SIG-M5 (cell line): Measurements from ENCODE around the gene PRMT5.

ENCODE experiments used
- DNase-seq: peaks from one replicate; lab custom pipeline; 2025; lab: John Stamatoyannopoulos, UW

The PRMT5 gene

DNA sequence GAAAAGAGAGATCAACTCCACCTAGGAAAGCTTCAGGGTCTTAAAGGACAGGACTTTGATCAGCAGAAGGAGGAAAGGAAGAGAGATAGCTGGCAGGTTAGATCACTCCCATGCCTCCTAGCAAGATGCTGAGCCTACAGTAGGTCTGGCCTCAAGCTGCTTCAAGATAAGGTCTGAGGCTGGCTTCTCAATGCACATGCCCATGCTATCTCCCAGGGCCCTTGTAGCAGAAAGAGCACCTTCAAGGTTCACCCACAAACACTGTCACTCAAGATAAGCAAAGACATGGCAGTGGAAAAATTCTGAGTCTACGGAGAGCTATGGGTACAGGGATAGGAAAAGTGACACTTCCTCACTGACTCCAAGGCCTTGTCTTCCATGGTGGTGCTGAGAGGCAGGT is 31.8 kb downstream of the PRMT5 start:
- DNase-seq = no peak

DNA sequence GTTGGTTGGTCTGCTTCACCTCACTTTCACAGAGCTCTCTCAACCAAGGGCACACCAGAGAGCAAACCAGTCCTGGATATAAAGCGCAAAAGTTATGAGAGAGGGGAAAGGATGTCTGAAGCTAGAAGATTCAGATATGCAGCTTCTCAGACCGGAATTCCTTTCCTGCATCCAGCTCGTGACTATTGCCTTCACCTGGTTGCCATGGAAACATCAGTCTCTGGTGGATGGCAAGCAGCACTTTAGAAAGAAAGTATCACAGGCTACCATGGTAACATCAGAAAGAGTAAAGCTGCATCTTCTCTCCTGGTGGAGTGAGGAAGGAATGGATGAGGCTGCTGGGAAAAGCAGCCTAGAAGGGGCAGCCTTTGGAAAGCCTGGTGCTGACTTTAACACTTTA is 32.4 kb downstream of the PRMT5 start:
- DNase-seq = no peak

DNA sequence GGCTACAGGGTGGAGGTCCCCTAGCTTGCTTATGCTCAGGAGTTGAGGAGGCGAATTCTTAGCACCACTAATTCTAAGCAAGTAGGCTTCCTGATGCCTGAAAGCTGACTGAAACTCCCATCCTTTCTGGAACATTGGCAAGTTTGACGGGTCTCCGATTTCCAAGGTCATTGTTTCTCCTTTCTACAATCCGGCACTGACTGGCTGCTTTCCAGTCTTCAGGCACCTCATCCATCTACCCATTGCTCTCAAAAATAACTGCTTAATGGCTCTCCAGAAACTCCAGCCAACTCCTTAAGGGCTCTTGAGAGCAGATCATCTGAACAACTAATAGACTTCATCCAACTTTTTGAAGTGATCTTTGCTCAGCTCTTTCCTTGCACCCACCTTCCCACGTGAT is 32.8 kb downstream of the PRMT5 start:
- no peak for DNase-seq

DNA sequence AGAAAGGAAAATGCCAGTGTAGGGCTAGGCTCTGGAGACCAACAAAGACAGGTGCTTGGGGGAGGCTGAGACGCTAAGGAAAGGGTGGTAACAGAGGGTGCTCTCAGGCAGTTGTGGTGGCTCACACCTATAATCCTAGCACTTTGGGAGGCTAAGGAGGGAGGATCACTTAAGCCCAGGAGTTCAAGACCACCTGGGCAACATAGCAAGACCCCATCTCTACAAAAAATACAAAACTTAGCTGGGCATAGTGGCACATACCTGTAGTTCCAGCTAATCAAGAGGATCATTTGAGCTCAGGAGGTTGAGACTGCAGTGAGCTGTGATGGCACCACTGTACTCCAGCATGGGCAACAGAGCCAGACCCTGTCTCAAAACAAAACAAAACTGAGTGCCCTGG is 33.8 kb downstream of the PRMT5 start:
- DNase-seq = no peak

DNA sequence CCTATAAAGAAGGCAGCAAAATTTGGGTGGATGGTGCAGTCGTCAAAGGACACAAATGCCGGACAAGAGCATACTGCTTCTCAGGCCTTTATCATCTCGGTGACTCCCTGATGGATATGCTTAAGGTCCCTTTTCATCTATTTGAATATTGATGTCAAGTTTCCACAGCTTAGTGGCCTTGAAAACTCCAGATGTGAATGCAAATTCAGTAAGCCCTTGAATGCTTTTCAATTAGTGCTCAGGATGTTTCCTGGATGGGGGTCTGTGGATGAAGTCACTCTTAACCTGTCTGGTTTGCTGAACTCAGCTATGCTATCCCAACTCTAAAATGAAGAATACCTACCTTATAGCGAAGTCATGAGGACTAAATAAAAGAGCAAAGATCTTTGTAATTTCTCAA is 35.5 kb downstream of the PRMT5 start:
- DNase-seq = no peak

DNA sequence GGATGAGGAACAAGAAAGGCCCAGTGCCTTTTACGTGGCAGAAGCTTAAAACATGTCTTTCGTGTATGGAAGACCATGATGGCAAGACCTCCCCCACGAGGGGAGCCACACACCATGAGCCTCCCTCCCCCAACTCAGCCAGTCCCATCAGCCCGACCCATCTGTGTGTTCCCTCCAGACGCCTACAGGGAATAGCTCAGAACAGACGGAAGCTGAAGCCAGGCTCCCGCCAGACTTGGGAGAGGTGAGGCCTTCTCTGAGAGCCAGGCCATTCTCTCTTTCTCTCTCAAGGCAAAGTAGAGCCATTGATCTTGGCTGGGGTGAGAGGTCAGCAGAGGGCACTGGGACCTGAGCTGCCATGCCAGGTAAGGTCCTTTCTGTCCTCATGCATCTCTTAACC is 36.7 kb downstream of the PRMT5 start:
- no peak for DNase-seq

DNA sequence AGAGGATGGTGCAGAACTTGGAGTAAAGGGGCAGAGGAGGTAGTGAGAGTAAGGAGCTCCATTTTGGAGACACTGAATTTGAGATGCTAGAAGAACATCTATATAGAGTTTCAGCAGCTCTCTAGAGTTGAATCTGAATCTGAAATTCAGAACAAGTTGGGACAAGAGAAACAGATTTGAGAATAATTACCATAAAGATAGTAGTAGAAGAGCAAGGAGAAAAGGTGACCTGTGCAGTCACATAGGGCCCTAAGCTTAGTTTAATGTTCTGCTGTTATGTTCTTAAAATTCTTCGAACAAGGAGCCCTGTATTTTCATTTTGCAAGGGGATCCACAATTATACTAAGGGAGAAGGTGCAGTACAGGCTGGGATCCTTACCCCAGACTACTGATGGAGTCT is 38.8 kb downstream of the PRMT5 start:
- DNase-seq = no peak

DNA sequence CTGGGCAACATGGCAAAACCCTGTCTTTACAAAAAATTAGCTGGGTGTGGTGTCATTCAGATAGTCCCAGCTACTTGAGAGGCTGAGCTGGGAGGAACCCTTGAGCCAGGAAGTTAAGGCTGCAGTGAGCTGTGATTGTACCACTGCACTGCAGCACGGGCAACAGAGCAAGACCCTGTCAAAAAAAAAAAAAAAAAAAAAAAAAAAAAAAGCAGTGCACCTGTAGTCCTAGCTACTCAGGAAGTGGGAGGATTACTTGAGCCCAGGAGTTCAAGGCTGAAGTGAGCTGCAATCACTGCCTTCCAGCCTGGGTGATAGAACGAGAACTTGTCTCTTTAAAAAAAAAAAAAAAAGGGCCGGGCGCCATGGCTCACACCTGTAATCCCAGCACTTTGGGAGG is 40.5 kb downstream of the PRMT5 start:
- no peak for DNase-seq

DNA sequence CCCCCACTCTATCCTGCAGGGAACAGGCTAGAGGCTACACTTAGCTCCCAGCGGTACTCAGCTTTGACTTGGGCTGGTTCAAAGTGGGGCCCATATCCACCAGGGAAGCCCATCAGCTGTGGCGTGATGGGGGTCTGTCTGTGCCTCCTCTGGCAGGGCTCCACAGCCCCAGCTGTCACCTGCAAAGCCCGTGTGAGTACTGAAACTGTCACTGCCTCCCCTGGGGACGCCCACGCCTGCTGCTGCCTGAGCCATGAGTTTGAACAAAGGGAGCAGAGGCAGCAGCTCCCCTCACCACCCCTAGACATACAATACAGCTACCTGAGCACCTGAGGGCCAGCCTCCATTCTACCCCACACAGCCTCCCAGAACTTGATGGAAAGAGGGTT is 41.2 kb downstream of the PRMT5 start:
- no peak for DNase-seq

DNA sequence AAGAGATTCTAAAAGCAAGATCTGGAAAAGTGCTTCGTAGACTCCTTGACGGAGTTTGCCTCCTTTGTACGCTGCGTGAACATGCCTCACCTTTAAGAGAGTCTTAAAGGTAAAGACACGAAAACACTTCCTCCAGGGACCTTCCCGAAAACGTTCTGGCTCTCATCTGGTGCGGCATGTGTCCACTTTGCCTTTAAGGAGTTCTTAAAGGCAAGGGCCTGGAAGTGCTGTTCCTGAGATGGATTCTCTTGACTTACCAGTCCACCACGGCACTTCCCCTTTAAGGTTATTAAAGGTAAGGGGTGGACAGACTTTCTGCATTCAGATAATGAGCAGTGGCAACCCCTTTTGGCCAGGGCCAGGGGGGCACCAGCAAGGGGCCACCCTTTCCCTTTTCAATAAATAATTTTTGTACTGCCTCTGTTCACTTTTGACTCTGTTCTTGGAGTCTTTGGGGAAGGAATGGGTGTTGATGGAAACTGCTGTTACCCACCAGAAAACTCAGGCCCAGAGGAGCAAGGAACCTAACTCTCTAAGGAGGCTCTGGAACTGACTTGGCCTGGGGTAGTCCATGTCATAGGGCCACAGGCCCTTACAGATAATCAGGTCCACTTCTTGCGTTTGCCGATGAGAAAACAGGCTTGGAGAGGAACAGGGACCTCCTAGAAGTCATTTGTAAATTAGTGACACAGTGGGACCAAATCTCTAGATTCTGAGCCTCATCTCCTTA is 41.8 kb downstream of the PRMT5 start:
- DNase-seq = no peak

DNA sequence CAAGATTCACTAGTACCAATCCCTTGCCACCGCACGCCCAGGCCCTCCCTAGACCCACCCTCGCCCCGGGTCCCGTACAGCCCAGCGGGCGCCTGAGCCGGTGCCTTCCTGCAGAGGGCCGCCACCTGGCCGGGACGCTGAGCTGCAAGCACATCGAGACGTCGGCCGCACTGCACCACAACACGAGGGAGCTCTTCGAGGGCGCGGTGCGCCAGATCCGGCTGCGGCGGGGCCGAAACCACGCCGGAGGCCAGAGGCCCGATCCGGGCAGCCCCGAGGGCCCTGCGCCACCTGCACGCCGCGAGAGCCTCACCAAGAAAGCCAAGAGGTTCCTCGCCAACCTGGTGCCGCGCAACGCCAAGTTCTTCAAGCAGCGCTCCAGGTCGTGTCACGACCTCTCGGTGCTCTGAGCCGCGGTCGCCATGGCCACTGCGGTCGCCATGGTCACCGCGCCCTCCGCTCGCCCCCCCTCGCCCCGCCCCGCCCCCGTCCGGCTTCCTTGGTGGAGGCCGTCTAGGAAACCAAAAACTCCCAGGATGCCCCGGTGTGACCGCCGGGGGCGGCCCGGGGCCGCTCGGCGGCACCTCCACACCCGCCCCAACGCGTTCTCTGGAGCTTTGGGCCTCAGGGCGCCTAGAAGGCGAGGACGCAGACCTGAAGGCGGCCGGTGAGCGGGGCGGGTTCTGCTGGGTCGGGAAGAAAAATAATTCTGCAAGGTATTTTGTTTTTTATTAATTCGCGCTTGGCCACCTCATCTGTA is 42.5 kb downstream of the PRMT5 start:
- DNase-seq = no peak

DNA sequence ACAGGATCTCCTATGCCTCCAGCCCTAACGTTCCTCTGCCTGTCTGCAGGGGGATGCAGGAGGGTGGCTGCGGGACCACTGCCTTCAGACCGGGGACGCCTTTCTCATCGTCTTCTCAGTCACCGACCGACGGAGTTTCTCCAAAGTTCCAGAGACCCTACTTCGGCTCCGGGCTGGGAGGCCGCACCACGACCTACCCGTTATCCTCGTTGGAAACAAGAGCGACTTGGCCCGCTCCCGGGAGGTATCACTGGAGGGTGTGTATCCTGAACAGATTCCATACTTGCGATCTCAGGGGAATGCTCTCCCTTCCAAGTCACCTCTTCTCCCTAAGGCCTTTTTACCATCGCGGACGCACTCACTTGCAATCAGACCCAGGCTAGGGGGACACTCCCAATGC is 43.2 kb downstream of the PRMT5 start:
- no peak for DNase-seq

DNA sequence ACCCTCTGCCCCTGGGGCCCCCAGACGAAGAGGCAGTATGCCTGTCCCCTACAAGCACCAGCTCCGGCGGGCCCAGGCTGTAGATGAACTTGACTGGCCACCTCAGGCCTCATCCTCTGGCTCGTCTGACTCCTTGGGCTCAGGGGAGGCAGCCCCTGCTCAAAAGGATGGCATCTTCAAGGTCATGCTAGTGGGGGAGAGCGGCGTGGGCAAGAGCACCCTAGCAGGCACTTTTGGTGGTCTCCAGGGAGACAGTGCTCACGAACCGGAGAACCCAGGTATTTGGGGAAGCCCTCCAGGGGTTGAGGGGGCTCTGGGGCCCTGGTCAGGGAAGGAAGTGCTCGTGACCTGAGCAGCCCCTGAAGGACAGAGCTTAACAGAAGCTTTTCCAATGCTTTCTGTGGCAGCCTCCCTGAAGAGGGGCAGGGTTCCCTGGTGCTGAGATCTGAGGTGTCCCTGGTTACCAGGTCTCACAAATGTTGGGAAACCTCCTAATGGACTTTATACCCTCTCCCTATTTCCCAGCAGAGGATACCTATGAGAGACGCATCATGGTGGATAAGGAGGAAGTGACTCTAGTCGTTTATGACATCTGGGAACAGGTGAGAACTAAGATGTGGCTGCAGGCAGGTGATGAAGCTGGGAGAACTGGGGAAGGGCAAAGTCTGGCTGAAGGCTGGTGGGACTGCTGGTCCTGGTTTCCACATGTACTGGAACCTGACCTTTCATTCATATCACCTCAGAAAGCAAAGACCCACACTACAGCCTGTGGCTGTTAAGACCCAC is 44.2 kb downstream of the PRMT5 start:
- DNase-seq = no peak

DNA sequence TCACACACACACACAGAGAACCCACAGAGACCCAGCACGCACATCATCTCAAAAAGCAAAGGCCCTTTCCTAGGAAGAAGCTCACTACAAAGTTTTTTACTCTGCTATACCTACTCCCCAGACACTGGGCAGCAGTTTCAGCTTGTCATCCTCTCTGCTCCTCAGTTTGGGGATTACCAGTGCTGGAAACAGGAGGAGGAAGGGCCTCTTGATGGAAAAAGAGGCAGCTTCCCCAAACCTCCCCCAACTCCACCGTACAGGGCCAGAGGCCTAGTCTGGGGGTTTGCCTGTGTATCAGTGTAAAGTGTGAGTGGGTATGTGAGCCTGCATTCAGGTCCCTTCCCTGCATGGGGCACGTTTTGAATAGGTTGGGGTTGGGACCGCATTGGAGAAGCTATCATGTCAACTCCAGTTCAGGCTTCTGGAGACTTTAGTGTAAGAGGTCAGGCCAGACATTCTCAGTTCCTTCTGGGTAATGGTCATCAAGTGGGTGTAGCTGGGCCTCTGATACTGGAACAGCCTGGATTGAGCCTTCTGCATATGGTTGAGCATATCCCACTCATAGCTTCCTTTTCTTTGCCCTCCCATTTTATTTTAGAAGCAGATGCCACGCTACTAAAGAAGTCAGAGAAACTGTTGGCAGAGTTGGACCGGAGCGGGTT is 45.0 kb downstream of the PRMT5 start:
- no peak for DNase-seq

DNA sequence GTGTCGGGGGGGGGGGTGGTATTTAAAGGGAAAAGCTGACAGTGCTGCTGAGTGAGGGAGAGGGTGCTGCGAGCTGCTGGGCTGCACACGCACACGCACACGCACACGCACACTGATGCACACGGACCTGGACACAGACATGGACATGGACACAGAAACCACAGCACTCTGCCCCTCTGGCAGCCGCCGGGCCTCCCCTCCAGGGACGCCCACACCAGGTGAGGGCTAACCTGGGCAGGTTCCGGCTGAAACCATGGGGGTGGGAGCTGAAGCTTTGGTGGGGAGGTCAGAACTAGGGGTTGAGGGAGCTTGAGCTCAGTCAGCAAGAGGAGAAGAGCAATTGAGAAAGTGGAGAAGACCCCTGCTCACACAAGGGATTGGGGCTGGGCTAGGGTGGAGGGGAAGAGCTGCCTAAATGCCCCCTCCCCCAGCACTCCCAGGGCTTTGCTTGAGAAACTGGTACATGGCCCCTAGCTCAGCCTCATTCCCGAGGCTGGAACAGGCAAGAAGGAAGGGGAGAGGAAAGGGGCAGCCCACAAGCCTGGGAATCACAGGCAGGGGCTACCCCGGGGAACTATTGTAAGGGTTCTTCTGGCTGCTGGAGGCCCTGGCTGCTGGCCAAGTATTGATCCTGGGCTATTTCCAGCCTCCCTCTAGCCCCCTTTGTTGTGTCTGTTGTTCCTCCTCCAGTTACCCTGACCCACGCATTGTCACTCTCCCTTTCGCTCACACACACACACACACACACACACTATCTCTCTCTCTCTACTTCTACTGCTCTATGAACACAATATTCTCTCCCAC is 45.8 kb downstream of the PRMT5 start, which contains the start of gene REM2:
Gene REM2 (plus strand): TSS at position 50 of the 804 bp plus-strand sequence. CDS start 66 bp downstream, at position 116.
- DNase-seq = no peak

DNA sequence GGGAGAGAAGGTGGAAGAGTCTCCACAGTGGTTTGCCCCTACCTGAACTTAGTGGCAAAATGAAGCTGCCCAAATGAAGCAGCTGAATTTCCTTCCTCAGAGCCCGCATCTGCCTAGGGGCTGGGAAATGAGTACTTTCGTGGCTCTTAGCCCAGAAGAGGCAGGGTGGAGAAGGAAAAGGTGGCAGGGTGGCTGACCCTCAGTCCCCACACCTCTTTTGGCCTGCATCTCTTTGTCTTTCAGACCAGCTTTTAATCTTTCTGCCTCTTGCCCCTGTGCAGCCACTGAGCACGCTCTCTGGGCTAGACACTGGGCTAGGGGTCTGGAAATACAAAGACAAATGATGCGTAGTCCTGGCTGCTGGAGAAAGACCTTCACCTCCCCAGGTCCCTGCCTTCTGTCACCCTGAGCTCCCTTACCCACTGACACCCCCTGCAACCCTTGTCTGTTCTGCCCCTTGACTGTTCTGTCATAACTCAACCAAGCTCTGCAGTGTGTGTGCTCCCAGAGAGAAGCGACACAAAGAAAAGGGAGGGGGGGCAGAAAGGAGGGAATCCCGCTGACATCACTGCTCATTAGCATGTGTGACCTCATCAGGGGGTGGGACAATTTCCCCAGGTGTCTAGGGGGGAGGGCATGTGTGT is 46.5 kb downstream of the PRMT5 start:
- no peak for DNase-seq

DNA sequence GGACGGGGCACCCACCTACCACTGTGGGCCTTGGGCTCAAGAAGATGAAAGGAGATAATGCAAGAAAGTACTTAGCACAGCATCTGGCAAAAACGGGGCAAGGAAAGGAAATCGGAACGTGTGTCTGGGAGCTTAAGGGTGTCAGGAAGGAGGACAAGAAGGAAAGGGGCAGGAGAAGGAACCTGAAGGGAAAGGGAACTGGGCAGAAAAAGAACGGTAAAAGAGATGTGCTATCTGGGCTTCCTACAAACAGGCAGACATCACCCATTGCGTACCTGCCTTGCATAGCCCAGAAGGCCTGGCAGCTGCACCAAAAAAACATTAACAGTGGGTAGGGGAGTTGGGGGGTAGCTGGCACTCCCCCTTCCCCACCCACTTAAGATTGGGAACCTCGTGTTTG is 47.1 kb downstream of the PRMT5 start:
- no peak for DNase-seq

DNA sequence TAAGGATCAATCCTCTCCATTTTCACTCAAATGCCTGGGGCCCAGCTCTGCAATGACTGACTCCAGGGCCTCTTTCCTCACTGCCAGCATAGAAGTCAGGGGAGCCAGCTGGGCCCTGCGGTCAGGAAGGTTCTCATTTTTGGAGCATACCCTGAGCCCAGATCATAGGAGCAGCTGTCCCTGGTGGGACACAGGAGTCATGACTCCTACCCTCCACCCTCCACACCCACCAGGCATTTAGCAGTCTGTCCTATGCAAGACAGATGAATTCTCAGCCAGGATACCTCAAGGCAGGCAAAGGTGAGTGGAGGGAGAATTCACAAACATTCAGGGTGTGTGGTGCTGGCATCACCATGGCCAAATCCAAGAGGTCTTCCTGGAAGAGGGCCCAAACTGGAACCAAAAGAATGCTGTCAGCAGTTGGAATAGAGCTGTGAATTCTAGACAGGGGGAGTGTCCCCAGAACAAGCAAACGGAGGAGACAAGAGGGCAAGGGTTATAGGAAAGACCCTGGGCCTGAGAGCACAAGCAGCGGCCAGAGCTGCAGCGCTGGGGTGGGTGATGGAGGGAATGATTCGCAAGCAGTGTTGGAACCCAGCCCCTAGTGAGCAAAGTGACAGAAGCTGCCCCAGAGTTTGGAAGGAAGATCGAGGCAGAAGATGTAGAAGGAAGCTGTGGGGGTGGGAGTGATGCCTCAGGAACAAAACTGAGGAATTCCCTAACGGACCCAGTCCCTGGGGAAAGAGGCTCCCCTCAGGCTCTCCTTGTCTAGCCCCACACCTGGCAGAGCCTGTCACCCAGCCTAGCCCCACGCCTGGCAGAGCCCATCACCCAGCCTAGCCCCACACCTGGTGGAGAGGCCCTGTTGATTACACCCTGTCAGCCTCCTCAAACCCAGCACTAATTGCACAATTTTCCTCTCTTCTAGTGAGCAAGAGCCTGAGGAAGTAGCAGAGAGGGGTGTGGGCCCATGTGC is 50.6 kb downstream of the PRMT5 start:
- DNase-seq = no peak

DNA sequence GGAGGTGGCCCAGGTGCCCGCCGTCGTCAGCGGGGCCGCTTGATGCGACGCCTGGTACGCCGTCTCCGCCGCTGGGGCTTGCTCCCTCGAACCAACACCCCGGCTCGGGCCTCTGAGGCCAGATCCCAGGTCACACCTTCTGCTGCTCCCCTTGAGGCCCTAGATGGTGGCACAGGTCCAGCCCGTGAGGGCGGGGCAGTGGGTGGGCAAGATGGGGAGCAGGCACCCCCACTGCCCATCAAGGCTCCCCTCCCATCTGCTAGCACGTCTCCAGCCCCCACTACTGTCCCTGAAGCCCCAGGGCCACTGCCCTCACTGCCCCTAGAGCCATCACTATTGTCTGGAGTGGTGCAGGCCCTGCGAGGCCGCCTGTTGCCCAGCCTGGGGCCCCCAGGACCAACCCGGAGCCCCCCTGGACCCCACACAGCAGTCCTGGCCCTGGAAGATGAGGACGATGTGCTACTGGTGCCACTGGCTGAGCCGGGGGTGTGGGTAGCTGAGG is 52.1 kb downstream of the PRMT5 start:
- no peak for DNase-seq
